Astrocyte of the cerebellum (primary cell): ENCODE data around the gene CLCN3.

Source experiments
- DNase-seq: peaks from one replicate; pipeline ENCODE4 v3.0.0-alpha.2; 2011; ENCODE audit warnings: low read depth
- H3K4me3 ChIP-seq: 2 replicates; pipeline ENCODE4 v1.5.1; 2011; ENCODE audit warnings: mild to moderate bottlenecking, low read depth, low read length, moderate library complexity
- CTCF ChIP-seq: IDR thresholded peaks from 2 replicates; pipeline ENCODE4 v1.5.1; 2012; ENCODE audit warnings: low read length, low read depth, moderate library complexity, mild to moderate bottlenecking; ENCODE audit errors: missing control alignments
- in situ Hi-C: cut with HindIII; loops from 2 replicates; pipeline ENCODE4 v1.10.0; 2017; ENCODE audit warnings: low sequenced_read_pairs

Gene CLCN3

GRCh38 chr4:169660929-169661328 lies 40.6 kb downstream of the CLCN3 start:
- in situ Hi-C loops: no loop called here
- DNase-seq: no peak
- no peak for TF ChIP-seq CTCF
- peak overlapping the region; percentile 55 for H3K4me3 ChIP-seq

GRCh38 chr4:169661761-169662160 lies 41.4 kb downstream of the CLCN3 start:
- in situ Hi-C loops: no loop called here
- DNase-seq: no peak
- no peak overlapping the region for H3K4me3 ChIP-seq
- no peak for TF ChIP-seq CTCF

GRCh38 chr4:169662206-169662605 lies 41.8 kb downstream of the CLCN3 start:
- in situ Hi-C loops: no loop called here
- TF ChIP-seq CTCF: no peak
- DNase-seq: no peak
- H3K4me3 ChIP-seq: no peak overlapping the region

- TF ChIP-seq CTCF: no peak
Measured at GRCh38 chr4:169663402-169663801, 43.0 kb downstream of the CLCN3 start.

GRCh38 chr4:169663831-169664230 lies 43.5 kb downstream of the CLCN3 start:
- TF ChIP-seq CTCF: no peak
- no peak overlapping the region for H3K4me3 ChIP-seq
- in situ Hi-C loops: no loop called here
- peak; percentile 3 for DNase-seq

More at GRCh38 chr4:169663402-169663801, 43.0 kb downstream of the CLCN3 start:
- in situ Hi-C loops: no loop called here
- H3K4me3 ChIP-seq: no peak overlapping the region
- DNase-seq: no peak

- no peak overlapping the region for H3K4me3 ChIP-seq
- in situ Hi-C loops: no loop called here
- TF ChIP-seq CTCF: no peak
- DNase-seq: peak; percentile 31
Measured at GRCh38 chr4:169664615-169665014, 44.2 kb downstream of the CLCN3 start.

DNA sequence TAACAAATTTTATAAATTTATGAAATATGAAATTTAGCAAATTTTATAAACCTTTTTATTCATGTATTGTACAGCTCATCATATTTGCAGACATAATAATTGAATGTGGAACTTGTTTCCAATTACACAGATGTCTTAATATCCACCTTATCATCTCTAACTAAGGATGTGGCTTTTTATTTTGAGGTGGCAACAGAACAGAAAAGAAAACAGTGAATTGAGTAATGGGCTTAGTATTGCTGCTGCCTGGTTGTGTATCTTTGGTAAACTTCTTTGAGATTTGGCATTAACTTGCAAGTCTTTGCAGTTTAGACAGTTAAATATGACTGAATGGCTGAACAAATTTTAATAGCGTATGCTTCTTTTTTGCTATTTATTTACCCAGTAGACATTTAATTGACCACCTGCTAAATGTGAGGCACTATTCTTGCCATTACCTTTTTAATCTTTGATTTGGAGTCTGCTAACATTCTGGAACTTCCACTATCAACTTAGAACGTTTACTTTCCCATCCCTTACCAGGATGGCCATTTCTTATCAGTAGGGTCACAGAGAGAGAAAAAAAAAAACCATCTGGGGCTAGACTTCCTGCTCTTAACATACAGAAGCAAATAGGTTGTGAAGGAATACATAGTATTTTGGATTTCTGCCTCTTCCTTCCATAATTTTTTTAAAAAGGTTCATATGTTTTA lies 44.8 kb downstream of the CLCN3 start:
- no peak overlapping the region for H3K4me3 ChIP-seq
- DNase-seq: no peak
- in situ Hi-C loops: no loop called here
- no peak for TF ChIP-seq CTCF
